GM19043 (cell line): ENCODE data around the gene TBATA.

Experiments
- ATAC-seq: cut with Tn5 transposase; IDR thresholded peaks from one replicate; pipeline ENCODE4 v1.9.1; 2021; ENCODE audit warnings: low read depth; ENCODE audit not compliant: unreplicated experiment

Gene TBATA

DNA sequence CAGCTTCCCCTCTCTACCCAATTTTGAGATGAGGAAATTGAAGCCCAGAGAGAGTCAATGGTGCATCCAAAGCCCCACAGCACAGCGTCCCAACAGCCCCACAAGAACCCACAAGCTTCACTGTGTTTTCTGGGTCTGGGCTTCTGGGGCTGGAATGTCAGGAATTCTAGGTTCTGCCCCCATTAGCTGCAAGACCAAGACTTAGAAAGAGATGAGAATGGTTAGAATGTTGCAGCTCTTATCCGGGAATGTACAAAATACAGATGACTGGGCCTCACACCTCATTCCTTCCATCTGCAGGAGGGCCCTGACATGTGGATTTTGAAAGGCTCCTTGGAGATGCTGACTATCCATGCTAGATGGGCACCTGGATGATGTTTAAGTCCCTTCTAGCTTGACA lies 24.5 kb upstream of the TBATA start:
- ATAC-seq = no peak

DNA sequence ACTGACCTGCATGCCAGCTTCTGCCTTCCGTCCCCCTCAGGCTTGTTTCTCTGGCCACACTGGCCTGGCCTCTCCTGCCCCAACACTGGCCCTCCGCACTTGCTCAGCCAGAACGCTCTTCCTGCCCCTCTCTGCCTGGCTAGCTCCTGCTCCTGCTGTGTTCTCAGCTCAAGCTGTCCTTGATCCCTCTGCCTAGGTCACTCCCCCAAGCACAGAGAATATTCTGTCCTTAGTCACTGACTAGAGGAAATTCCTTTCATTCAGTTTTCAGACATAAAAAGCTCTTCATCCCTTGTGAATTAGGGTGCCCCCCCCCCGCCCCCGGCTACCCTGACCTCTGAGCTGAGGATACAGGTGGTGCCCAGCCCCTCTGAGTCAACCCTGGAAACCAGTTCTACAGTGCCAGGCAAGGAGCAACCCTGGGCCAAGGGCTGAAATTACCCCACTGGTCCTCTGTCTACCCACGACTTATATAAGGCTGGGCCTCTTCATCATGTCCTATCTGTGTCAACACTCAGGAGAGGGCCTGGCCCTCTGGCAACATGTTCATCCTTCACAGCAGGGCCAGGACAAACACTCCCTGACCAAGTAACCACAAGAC lies 23.9 kb upstream of the TBATA start:
- ATAC-seq = no peak

DNA sequence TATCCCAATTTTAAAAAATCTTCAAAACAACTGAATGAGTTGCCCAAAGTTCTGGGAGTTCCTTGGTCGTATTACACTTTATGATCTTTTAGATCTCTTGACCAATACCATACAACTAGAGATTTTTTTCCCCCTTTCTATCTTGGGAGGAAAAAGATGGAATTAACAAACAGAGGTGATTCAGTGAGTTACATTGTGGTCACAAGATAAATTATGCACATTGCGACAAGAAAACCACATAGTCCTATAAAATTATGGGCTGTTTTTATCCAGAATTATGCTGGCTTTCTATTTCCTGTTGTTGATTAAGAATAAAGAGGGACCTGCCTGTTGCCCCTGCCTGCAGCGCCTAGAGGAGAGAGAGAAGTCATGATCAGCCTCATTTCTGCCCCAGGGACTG lies 22.4 kb upstream of the TBATA start:
- no peak for ATAC-seq

DNA sequence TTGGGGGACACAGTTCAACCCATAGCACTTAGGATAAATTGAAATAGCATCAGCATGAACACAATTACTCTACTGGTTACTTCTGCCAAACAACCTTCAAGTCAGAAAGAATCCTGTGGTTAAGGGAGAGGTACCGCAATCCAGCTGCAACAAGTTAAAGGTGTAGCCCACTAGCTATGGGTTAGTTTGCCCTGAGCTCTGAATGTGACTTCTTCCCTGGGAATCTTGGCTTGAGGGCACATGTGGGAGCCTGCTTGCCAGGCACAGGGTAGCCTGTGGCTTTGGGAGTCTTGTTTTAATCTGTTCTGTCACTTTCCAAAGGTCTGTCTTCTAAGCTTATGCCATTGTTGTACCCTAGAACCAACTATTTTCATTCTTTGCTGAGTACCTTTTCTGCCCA lies 21.7 kb upstream of the TBATA start:
- ATAC-seq = no peak

DNA sequence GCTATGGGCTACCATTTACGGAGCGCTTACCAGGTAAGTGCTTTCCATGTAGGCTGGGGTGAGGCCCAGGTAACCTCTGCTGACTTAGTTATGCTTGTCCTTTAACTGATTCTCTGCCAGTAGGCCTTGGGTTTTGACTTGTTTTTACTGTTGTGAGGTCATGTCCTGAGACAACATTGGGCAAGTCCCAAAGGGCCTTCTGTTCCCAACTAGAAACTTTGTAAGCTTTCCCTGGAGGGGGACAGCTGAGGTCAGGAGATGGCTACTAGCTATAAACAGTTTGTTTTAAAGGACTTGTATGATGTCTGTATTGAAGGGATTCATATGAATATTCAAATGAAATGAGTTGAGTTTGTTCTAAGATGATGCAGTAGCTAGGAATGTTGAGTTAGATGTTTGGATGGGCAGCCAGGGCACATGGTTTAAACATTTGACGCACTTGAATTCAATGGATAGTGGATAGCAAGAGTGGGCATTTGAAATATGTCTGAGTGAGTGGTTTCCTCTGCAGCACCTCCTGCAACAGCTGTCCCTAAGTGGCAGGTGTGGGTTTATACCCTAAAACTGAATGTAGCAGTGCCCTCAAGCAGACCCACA lies 20.5 kb upstream of the TBATA start:
- ATAC-seq = no peak

DNA sequence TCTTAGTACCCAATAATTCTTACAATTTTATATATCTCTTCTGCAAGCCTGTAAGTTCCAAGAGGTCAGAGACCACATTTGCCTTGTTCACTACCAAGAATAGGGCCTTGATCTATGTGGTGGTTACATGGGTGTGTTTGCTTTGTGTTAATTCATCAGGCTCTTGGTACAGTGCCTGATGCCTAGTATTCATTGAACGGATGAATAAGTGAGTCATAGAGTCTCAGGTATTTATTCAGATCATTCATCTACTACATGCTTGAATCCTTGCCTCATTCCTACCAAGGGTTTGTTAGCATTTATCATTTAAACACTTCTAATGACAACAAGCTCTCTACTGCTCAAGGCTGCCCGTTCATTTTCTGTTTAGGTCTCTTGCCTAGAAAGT lies 19.2 kb upstream of the TBATA start:
- ATAC-seq = no peak

DNA sequence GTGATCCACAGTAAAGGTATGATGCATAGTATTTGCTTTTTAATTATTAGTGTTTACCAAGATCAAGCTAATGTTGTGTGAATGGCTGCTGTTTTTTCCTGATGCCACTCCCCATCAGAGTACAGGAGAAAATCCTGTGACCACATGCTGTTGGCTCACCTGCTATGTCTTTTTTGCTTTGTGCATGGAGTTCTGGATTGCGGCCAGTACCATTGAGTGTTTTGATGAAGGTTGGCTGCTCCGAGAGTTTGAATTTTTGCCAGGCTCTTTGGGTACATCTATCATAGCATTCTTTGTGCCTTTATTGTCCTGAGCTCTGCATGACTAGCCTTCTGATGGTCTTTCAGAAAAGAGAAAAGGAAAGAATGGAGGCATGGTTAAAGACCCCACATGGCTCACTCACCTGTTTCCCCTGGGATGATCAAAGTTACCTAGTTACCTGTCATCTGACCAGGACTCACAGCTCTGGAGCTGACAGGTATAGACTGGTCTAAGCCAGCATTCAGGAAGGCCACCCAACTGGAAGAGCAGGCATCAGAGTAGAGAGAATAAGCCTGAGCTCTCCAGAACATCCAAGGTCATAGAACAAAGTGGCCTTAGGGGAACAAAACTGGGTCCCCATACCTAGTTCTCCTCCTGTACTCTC lies 18.7 kb upstream of the TBATA start:
- ATAC-seq = no peak

DNA sequence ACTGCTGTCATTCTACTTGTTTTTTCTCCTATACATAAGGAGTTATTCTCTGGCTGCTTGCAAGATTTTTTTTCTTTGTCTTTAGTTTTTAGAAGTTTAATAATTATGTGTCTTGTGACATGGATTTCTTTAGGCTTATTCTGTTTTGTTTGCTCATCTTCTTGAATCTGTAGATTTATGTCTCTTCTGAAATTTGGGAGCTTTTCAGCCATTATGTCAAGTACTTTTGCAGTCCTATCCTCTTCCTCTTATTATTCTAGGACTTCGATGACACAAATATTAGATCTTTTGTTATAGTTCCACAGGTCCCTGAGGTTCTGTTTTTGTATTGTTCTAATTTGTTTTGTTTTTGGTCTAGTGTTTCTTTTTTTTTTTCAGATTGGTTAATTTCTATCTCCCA lies 16.7 kb upstream of the TBATA start:
- ATAC-seq = no peak

DNA sequence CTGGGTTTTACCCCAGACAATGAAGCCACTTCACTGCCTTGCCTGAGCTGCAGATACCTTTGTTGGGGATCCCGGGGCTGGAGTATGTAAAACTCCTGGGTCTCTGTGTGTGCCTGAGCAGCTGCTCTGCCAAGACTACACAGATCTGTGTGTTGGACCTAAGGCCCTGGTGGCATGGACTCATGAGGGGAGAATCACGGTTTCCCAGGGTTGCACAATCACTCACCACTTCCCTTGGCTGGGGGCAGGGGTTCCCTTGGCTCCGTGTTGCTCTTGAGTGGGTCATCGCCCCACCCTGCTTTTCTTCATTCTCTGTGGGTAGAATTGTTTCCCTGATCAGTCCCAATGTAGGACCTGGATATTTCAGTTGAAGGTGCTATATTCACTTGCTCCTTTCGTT lies 13.9 kb upstream of the TBATA start:
- ATAC-seq = no peak

DNA sequence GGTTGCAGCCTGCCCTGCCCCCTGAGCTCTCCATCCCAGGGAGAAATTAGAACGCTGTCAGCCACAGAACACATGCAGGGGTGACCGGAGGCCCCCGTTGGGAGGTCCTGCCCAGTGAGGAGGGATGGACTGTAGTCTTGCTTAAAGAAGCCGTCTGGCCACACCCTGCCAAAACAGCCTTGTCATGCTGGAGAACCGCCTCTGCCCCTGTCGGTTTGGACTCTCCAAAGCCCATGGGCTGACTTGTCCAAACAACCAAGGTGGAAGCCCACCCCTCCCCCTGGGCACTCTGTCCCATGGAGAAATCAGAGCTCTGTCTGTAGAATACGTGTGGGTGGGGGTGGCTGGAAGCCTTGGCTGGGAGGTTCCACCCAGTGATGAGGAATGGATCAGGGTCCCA lies 12.7 kb upstream of the TBATA start:
- ATAC-seq = no peak

DNA sequence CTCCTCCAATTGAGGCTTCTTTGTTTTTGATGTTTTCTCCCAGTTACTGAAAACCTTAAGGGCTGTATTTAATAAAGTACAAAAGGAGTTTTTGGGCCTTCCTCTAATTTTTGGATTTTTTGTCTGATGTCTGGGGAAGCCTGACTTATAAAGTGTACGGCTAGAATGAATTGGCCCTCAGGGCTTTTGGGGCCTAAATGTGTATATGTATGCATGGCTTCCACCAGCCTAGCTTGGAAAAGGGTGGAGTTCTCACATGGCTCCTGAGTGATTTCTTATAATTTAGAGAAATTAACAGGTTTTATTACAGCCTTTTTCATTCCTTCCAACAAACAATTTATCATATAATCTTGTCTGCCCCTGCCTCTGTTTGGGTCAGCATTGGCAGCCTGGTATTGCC lies 10.4 kb upstream of the TBATA start:
- ATAC-seq = no peak

DNA sequence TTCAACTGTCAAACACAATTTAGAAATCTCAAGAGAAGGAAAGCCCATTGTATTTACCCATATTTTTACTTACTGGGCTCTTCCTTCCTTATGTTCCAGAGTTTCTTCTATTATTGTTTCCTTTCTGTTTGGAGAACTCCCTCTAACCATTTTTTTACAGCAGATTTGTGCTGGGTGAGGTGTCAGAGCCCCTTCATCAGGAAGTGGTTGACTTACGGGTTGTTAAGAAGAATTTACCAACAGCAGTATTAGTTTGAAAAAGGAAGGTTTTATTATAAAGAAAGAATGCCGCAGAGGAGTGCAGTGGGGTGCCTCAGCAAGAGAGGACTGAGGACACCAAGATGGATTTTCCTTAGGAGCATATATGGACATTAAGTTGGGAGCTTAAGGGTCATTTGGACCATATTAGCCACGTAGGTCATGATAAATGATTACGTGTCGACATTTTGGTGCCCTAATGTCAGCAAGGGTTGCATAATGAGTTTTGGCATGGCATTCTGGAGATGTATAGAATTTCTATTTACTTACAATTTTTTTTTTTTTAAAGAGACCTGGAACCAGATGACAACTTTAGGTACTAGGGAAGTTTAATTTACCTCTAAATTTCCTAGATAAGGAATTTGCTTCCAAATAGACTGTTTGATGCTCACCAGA lies 6.3 kb upstream of the TBATA start:
- ATAC-seq = no peak

DNA sequence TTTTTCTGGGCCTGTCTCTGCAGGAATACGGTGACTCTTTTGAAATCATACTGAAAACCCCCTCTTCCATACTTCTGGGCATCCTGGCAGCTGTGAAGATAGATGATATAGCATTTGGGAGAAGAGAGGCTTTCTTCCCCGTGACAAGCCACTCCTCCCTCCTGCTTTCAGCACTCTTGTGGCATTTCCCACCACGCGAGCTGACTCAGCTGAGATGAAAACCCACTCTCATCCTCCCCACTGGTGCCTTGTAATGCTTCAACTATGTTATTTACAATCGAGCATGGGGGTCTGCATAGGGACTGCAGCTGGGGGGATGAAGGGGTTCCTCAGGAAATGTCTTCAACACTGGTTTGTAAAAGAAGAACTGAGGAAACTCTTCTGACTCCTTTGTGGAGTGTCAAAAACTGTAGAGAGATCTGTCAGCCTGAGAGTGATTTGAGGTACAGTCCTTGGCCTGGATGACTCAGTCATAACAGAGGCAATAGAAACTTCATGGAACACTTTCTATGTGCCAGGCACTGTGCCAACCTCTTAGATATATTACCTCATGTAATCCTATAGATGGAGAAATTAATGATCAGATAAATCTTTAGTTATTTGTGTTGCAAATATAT lies 1.7 kb upstream of the TBATA start:
- ATAC-seq = no peak

DNA sequence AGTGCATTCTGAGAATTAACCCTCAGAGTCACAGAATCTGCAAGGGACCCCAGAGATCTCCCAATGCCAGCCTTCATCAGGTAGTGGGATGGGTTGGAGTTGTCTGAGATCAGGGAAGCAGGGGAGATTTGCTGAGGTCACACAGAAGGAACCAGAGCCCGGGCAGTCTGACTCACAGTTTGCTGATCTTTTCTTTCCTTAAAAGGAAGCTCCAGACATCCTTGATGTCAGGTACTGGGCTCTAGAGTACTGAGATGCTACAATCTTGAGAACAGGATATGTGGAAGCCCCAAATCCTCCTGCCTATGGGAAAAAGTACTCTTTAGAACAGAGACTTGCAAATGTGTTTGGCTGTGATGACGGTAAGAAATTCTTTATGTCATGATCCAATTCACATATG lies 706 bp downstream of the TBATA start:
- no peak for ATAC-seq

DNA sequence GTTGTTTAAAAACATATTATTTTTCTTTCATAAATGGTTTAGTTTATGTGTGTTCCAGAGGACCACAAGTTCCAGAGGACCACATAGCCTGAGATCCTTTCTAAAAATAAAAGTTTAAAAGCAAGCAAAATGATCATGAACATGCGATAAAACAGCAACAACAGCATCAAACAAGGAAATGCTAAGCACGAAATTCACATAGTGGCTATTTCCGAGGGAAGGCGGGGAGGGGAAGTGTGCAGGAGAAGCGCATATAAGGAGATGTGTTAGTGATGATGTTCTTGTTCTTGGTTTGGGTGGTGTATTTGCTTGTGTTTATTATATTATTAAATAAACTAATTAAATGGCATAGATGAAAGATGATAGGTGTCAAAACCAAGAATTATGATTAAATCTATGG lies 1.2 kb downstream of the TBATA start:
- no peak for ATAC-seq

DNA sequence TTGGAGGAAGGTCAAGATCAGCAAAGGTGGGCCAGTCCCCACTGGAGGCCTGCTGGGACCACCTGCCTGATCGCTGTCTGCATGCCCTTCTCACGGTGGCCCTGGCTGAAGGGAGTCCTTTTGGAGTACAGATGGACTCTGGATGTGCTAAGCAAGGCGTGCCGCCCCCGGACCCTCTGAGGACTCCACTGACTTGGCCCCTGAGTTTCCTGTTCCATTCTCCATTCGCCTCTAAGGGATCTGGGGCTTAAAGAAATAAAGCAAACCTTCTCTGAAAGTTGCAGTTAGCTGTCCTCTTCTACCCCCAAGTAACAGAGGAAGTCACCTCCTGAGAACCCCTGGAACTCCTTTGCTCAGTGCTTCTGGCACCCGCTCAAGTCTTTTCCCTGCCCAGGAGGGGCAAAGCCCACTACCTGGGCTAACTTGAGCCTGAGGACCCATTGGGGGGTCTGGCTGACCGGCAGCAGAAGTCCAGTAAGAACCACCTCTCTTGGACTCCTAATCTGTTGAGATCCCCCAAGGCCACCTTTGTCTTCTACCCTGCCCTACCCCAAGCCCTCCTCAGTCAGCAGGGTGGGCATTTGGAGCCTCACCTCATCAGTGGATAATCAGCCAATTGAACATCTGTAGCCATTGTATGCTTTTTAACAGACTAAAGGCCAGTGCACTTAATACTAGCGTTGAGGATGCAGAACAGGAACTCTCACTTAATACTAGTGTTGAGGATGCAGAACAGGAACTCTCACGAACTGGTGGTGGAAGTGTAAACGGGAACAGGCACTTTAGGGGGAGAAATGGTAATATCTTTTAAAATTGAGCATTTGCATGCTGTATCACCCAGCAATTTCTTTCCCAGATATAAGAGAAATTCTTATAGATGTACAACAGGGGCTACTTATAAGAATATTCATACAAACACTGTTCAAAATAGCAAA lies 2.2 kb downstream of the TBATA start:
- ATAC-seq = no peak

DNA sequence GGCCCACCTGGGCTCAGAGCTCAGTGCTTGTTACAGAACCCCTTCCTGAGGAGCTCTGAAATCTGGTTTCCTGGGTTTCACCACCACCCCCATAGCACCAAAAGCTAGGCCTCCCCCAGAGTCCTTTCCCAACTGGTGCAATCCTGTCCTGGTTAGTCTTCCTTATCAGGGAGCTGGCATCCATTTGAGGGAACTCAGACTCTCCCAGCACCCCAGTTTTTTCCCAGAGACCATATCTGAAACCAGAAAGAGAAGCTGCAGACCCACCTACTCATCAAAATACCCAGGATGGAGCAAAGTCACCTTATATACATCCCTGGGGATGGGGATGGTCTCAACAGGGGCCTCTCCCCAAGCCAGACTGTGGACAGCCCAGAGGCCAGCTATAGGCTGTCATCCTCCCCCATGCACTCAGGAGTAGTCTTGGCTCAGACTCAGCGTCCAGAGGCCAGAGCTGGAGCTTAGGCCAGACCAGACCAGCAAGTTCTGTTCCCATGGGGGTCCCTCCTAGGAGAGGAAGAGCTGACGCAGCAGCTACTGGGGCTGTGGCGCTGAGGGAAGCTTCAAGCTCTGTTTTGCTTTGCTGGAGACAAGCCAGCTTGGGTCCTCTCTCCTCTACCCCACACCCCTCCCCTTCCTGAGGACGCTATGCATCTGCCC lies 3.0 kb downstream of the TBATA start:
- ATAC-seq = no peak

DNA sequence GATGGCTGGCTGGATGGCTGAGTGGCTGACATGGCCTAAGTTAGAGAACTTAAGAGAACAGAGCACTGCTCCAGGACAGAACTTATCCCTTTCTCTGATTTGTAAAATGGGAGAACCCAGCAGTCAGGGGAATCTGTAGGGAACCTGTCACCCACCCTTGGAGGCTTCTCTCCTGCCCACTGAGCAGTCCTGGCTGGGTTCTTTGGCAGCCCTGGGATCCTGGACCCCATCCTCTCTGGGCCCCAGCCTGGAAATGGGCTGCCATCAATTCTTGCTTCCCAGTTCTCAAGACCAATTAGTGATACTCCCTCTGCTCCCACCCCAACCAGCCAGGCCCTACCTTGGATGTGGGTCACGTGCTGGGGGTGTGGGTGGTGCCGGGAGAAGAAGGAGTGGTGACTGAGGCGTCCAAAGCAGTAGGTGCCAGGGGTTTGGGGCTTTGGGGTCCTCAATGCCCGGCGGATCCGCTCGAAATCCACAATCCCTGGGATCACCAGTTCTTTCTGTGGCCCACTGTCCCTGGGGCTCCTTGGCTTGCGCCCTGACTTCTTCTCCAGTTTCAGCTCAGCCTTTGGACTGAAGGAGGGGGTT lies 3.6 kb downstream of the TBATA start:
- no peak for ATAC-seq

DNA sequence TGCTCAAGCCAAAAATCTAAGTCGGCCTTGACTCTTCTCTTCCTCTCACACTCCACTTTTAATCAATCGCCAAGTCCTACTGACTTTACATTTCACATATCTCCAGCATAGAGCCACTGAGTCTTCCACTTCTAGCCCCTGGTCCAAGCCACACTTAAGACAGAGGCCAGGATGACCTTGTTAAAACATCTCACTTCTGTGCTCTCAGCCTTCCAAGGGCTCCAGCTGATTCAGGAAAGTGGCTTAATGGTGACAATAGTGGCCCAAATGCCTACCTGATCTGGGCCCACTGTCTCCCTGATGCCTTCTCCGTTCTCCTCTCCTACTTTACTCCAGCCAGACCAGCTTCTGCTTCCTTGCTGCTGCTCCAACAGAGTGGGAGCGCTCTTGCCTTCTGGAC lies 4.4 kb downstream of the TBATA start:
- ATAC-seq = no peak

DNA sequence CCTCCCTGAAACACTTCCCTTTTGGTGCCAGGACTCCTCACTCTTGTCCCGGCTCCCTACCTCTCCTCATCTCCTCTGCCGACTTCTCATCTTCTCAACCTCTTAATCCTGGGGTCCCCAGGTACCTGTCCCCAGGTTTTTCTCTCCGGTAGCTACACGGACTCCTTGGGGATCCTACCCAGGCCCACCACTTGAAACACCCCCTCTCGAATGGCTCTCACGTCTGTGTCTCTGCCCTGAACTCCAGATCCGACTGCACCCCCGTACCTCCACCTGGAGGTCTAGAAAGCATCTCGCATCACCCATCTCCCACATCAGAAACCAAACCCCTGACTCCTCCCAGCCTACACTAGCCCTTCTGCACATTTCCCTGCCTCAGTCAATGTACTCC lies 4.8 kb downstream of the TBATA start:
- ATAC-seq = no peak
